Activated naive CD4-positive, alpha-beta T cell treated with anti-CD3 and anti-CD28 coated beads for 36 hours (primary cell): ENCODE data around the gene CISH. TPM values are rescaled to one million over a fixed set of nuclear protein-coding genes. Genes with fewer than 3 reads are reported as not detected.

Experiments used
- CTCF ChIA-PET: fragments of 350-600 bp; sonication (Branson Sonifier 250); formaldehyde crosslinking; loops from one replicate; lab custom pipeline; 2021; ENCODE audit warnings: antibody characterized with exemption; lab: Charles Lee
- DNase-seq: peaks from one replicate; pipeline ENCODE4 v3.0.0-alpha.2; 2020
- H3K27ac Mint-ChIP-seq: one replicate; pipeline ENCODE4 v1.8.0; 2021; ENCODE audit warnings: mild to moderate bottlenecking, mixed read lengths
- H3K27me3 Mint-ChIP-seq: one replicate; pipeline ENCODE4 v1.8.0; 2021; ENCODE audit warnings: low read depth, mixed read lengths
- H3K36me3 Mint-ChIP-seq: one replicate; pipeline ENCODE4 v1.8.0; 2021; ENCODE audit warnings: low read depth, mixed read lengths
- H3K4me1 Mint-ChIP-seq: one replicate; pipeline ENCODE4 v1.8.0; 2021; ENCODE audit warnings: low read depth, mixed read lengths
- H3K4me3 Mint-ChIP-seq: one replicate; pipeline ENCODE4 v1.8.0; 2021; ENCODE audit warnings: mild to moderate bottlenecking, moderate library complexity, mixed read lengths
- H3K9me3 Mint-ChIP-seq: one replicate; pipeline ENCODE4 v1.8.0; 2021; ENCODE audit warnings: mixed read lengths
- intact Hi-C: fragments of 100-400 bp; cut with micrococcal nuclease; formaldehyde crosslinking; loops from one replicate; pipeline ENCODE4 v1.15.1; 2023
- total RNA-seq, 2 experiments: library from RNA; stranded (reverse); gene quantifications; one replicate each; pipeline ENCODE4 v1.2.3, GENCODE V29; 2021

The CISH gene
- 100 to 1,000 TPM; 136 to 138 TPM for total RNA-seq

GRCh38 chr3:50611464-50612233 lies at the start of gene CISH:
TSS of gene CISH (minus strand) at chr3:50611774. CDS start at chr3:50611650, 124 bp downstream.
- Mint-ChIP-seq H3K27ac (peak within 1 kb of the TSS; percentile 100), H3K36me3 (peaks cover 70% of the 10 kb centered on the region), H3K27me3 (no peaks in the 10 kb centered on the region), H3K4me3 (peak within 1 kb of the TSS; percentile 96), H3K9me3 (no peaks in the 10 kb centered on the region), H3K4me1 (peaks cover 36% of the 10 kb centered on the region)
- intact Hi-C loops, result loop anchor here (1.0 to 10.0 kb wide), 6 partner anchors 10 to 1663 kb away; partner anchors contain the start of genes GNAI2, MANF and WDR82
- DNase-seq, result peak; percentile 99
- CTCF ChIA-PET, result interaction anchor here (0.8 to 13.4 kb wide), 6 partner anchors 12 to 42 kb away, joined by 3 to 376 read pairs (median 49); partner anchors contain the start of genes C3orf18 and HEMK1

- CTCF ChIA-PET, result no interaction called here
- H3K27me3 Mint-ChIP-seq, result no peaks in the 10 kb centered on the region
- no peaks in the 10 kb centered on the region for H3K9me3 Mint-ChIP-seq
- H3K4me1 Mint-ChIP-seq, result peaks cover 8% of the 10 kb centered on the region
- no peak for DNase-seq
- no peak overlapping the region for H3K4me3 Mint-ChIP-seq
- H3K27ac Mint-ChIP-seq, result no peak overlapping the region
- no peaks in the 10 kb centered on the region for H3K36me3 Mint-ChIP-seq
- intact Hi-C loops, result no loop called here
Measured at GRCh38 chr3:50660386-50660785, 48.8 kb upstream of the CISH start.

- no peaks in the 10 kb centered on the region for H3K36me3 Mint-ChIP-seq
- intact Hi-C loops, result no loop called here
- no peaks in the 10 kb centered on the region for H3K9me3 Mint-ChIP-seq
- H3K27ac Mint-ChIP-seq, result no peak overlapping the region
- no peaks in the 10 kb centered on the region for H3K27me3 Mint-ChIP-seq
- CTCF ChIA-PET, result interaction anchor here (10.6 kb wide), 1 partner anchor 44 kb away, joined by 148 read pairs; the partner anchor contains the start of gene MAPKAPK3
- H3K4me1 Mint-ChIP-seq, result peaks cover 18% of the 10 kb centered on the region
- no peak overlapping the region for H3K4me3 Mint-ChIP-seq
- DNase-seq, result no peak
Measured at GRCh38 chr3:50658831-50659230, 47.3 kb upstream of the CISH start.

- Mint-ChIP-seq H3K36me3 (no peaks in the 10 kb centered on the region), H3K27ac (no peak overlapping the region), H3K4me3 (no peak overlapping the region), H3K9me3 (no peaks in the 10 kb centered on the region), H3K27me3 (no peaks in the 10 kb centered on the region), H3K4me1 (peaks cover 19% of the 10 kb centered on the region)
- DNase-seq, result no peak
- intact Hi-C loops, result no loop called here
- CTCF ChIA-PET, result interaction anchor here (10.6 kb wide), 1 partner anchor 44 kb away, joined by 148 read pairs; the partner anchor contains the start of gene MAPKAPK3
Measured at GRCh38 chr3:50658416-50658815, 46.8 kb upstream of the CISH start.

GRCh38 chr3:50657816-50658215 lies 46.2 kb upstream of the CISH start:
- Mint-ChIP-seq H3K9me3 (no peaks in the 10 kb centered on the region), H3K4me3 (no peak overlapping the region), H3K27me3 (no peaks in the 10 kb centered on the region), H3K4me1 (peaks cover 19% of the 10 kb centered on the region), H3K36me3 (no peaks in the 10 kb centered on the region), H3K27ac (no peak overlapping the region)
- CTCF ChIA-PET, result interaction anchor here (10.6 kb wide), 1 partner anchor 43 kb away, joined by 148 read pairs; the partner anchor contains the start of gene MAPKAPK3
- no peak for DNase-seq
- intact Hi-C loops, result no loop called here

- intact Hi-C loops, result no loop called here
- no peak for DNase-seq
- peaks cover 19% of the 10 kb centered on the region for H3K4me1 Mint-ChIP-seq
- CTCF ChIA-PET, result interaction anchor here (0.8 to 10.6 kb wide), 2 partner anchors 18 to 43 kb away, joined by 4 to 148 read pairs; partner anchors contain the start of gene MAPKAPK3
- H3K27ac Mint-ChIP-seq, result no peak overlapping the region
- H3K27me3 Mint-ChIP-seq, result no peaks in the 10 kb centered on the region
- H3K4me3 Mint-ChIP-seq, result no peak overlapping the region
- H3K36me3 Mint-ChIP-seq, result no peaks in the 10 kb centered on the region
- H3K9me3 Mint-ChIP-seq, result no peaks in the 10 kb centered on the region
Measured at GRCh38 chr3:50657407-50657806, 45.8 kb upstream of the CISH start.

- DNase-seq, result no peak
- intact Hi-C loops, result no loop called here
- peaks cover 19% of the 10 kb centered on the region for H3K4me1 Mint-ChIP-seq
Measured at GRCh38 chr3:50656417-50657195, 45.0 kb upstream of the CISH start.

GRCh38 chr3:50655009-50655830 lies 43.6 kb upstream of the CISH start:
- CTCF ChIA-PET, result interaction anchor here (0.6 to 10.6 kb wide), 9 partner anchors 9 to 845 kb away, joined by 3 to 148 read pairs (median 7); partner anchors contain the start of genes DCAF1 and MAPKAPK3
- Mint-ChIP-seq H3K4me1 (peaks cover 19% of the 10 kb centered on the region), H3K36me3 (no peaks in the 10 kb centered on the region), H3K4me3 (no peak overlapping the region), H3K9me3 (no peaks in the 10 kb centered on the region), H3K27me3 (no peaks in the 10 kb centered on the region), H3K27ac (peak overlapping the region; percentile 78)
- peak; percentile 63 for DNase-seq
- intact Hi-C loops, result loop anchor here (1.0 kb wide), 1 partner anchor 86 kb away; the partner anchor contains the start of gene HEMK1

More at GRCh38 chr3:50656417-50657195, 45.0 kb upstream of the CISH start:
- CTCF ChIA-PET, result interaction anchor here (0.8 to 10.6 kb wide), 3 partner anchors 19 to 84 kb away, joined by 4 to 148 read pairs (median 10); partner anchors contain the start of gene MAPKAPK3
- Mint-ChIP-seq H3K9me3 (no peaks in the 10 kb centered on the region), H3K36me3 (no peaks in the 10 kb centered on the region), H3K27me3 (no peaks in the 10 kb centered on the region), H3K27ac (no peak overlapping the region), H3K4me3 (no peak overlapping the region)

- intact Hi-C loops, result loop anchor here (1.0 kb wide), 1 partner anchor 66 kb away; no protein-coding TSS in a partner anchor
- H3K36me3 Mint-ChIP-seq, result no peaks in the 10 kb centered on the region
- no peaks in the 10 kb centered on the region for H3K9me3 Mint-ChIP-seq
- H3K27me3 Mint-ChIP-seq, result no peaks in the 10 kb centered on the region
- H3K27ac Mint-ChIP-seq, result peak overlapping the region; percentile 58
- DNase-seq, result no peak
- CTCF ChIA-PET, result interaction anchor here (0.9 to 10.6 kb wide), 13 partner anchors 8 to 112 kb away, joined by 3 to 148 read pairs (median 5); partner anchors contain the start of genes CISH, HEMK1 and MAPKAPK3
- H3K4me3 Mint-ChIP-seq, result no peak overlapping the region
- peaks cover 22% of the 10 kb centered on the region for H3K4me1 Mint-ChIP-seq
Measured at GRCh38 chr3:50653937-50654595, 42.5 kb upstream of the CISH start.

- Mint-ChIP-seq H3K36me3 (no peaks in the 10 kb centered on the region), H3K9me3 (no peaks in the 10 kb centered on the region), H3K4me1 (peaks cover 22% of the 10 kb centered on the region), H3K27ac (no peak overlapping the region), H3K4me3 (no peak overlapping the region), H3K27me3 (no peaks in the 10 kb centered on the region)
- intact Hi-C loops, result loop anchor here (1.0 kb wide), 4 partner anchors 28 to 80 kb away; no protein-coding TSS in a partner anchor
- DNase-seq, result peak; percentile 84
- CTCF ChIA-PET, result interaction anchor here (0.5 to 10.6 kb wide), 26 partner anchors 9 to 349 kb away, joined by 3 to 148 read pairs (median 4); partner anchors contain the start of genes C3orf18, CISH, HEMK1 and MAPKAPK3
Measured at GRCh38 chr3:50652709-50653108, 41.1 kb upstream of the CISH start.
